CD4-positive, CD25-positive, alpha-beta regulatory T cell (primary cell): ENCODE data around the gene SBK2. TPM values are rescaled to one million over a fixed set of nuclear protein-coding genes. Genes with fewer than 3 reads are reported as not detected.
A peak's percentile ranks its signal among the peaks of the same experiment; 100 is the strongest.

Experiments used
- ATAC-seq, 2 donors: fragments of 150-1000 bp; cut with Tn5 transposase; one replicate each; pipeline ENCODE4 v1.10.0; 2021; ENCODE audit warnings: low read depth in 2 of 2, moderate number of reproducible peaks in 2 of 2, moderate library complexity in 1 of 2
- DNase-seq, 3 donors: peaks; one replicate each; pipeline versions ENCODE4 v3.0.0 to v3.0.0-alpha.2; 2012 to 2022; ENCODE audit warnings: mixed read lengths in 1 of 3
- H3K27ac ChIP-seq: one replicate; pipeline ENCODE4 v1.7.0; 2013; ENCODE audit warnings: mild to moderate bottlenecking, low read length; ENCODE audit not compliant: insufficient read depth, poor library complexity, severe bottlenecking
- H3K27me3 ChIP-seq: one replicate; pipeline ENCODE4 v1.7.0; 2013; ENCODE audit warnings: low read length; ENCODE audit not compliant: control insufficient read depth, insufficient read depth
- H3K36me3 ChIP-seq: one replicate; pipeline ENCODE4 v1.7.0; 2013; ENCODE audit warnings: mild to moderate bottlenecking, low read length, moderate library complexity; ENCODE audit not compliant: control insufficient read depth, insufficient read depth
- H3K4me1 ChIP-seq: 2 replicates; pipeline ENCODE4 v1.7.0; 2013; ENCODE audit warnings: mild to moderate bottlenecking, low read length; ENCODE audit not compliant: insufficient read depth, control insufficient read depth, poor library complexity, severe bottlenecking
- H3K4me3 ChIP-seq: one replicate; pipeline ENCODE4 v1.7.0; 2013; ENCODE audit warnings: low read depth, mild to moderate bottlenecking, low read length, moderate library complexity
- H3K9me3 ChIP-seq, 2 experiments: 1 replicate in 1 of 2; 2 replicates in 1 of 2; pipeline ENCODE4 v1.7.0; 2013; ENCODE audit warnings: low read length in 2 of 2, mild to moderate bottlenecking in 1 of 2, moderate library complexity in 1 of 2; ENCODE audit not compliant: control insufficient read depth in 2 of 2
- H3K27ac Mint-ChIP-seq, 3 donors: one replicate each; pipeline ENCODE4 v1.8.0; 2020 to 2022; ENCODE audit warnings: mild to moderate bottlenecking in 3 of 3, mixed read lengths in 3 of 3, moderate library complexity in 2 of 3
- H3K27me3 Mint-ChIP-seq: one replicate; pipeline ENCODE4 v1.8.0; 2022; ENCODE audit warnings: mild to moderate bottlenecking, mixed read lengths
- H3K36me3 Mint-ChIP-seq: one replicate; pipeline ENCODE4 v1.8.0; 2020; ENCODE audit warnings: mixed read lengths
- H3K4me1 Mint-ChIP-seq, 4 donors: one replicate each; pipeline ENCODE4 v1.8.0; 2020 to 2022; ENCODE audit warnings: mixed read lengths in 4 of 4, mild to moderate bottlenecking in 1 of 4
- H3K4me3 Mint-ChIP-seq, 4 donors: one replicate each; pipeline ENCODE4 v1.8.0; 2020 to 2022; ENCODE audit warnings: mild to moderate bottlenecking in 4 of 4, mixed read lengths in 4 of 4, moderate library complexity in 3 of 4
- H3K9me3 Mint-ChIP-seq, 7 donors: one replicate each; pipeline ENCODE4 v1.8.0; 2020 to 2022; ENCODE audit warnings: mixed read lengths in 7 of 7, mild to moderate bottlenecking in 3 of 7, moderate library complexity in 2 of 7
- polyA plus RNA-seq, 4 donors: library from polyadenylated mRNA; unstranded; fragments of 300-500 nt; fragmentation: Illumina TruSeq; gene quantifications; one replicate each; pipeline ENCODE4 v1.2.3, GENCODE V29; 2021
- total RNA-seq: library from RNA; stranded (reverse); gene quantifications from one replicate; pipeline ENCODE4 v1.2.3, GENCODE V29; 2022

SBK2 gene
- total and polyA plus RNA-seq, 5 donors from 2014 or later, result not detected

DNA sequence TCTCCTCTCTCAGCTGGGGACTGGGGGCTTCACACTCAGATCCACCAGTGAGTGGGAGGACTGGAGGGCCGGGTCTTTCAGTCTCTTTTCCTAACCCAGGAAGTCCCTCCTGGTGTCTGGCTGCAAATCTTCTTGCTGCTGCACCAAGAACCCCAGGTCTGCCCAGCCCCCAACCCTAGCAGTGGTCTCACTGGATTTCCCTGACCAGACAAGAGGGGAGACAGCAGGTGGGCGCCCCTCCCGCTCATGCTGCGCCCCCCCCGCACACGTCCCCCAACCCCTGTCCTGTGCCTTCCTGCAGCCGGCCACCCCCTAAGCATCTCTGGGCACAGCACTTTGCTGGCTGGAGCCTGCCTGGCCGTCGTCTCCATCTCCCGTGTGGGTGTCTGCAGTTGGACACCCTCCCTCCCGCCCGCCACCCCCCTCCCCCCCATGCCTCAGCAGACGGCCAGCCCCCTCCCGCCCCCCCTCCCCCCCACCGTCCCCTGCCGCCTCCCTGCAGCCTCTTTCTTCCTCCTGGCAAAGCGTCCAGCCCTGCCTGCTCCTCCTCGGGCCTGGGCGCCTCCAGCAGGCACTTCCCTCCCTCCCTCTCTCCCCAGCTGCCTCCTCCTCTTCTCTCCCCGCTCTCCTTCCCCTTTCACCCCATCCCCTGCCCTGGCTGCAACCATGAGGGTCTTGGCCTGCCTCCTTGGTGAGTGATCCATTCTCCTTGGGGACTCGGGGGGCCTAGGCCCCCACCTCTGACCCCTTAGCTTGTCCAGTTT is 48.8 kb downstream of the SBK2 start, which contains the start of gene SSC5D:
SSC5D (plus strand) TSS at position 513 of the 764 bp plus-strand sequence; CDS start at position 667, 154 bp downstream.
- H3K27ac Mint-ChIP-seq, result peak within 1 kb of the TSS in 2 of 3 donors; percentile 31 to 87
- Histone ChIP-seq H3K4me1 (peaks cover 21% of the 10 kb centered on the region), H3K4me3 (no peak within 1 kb of the TSS), H3K27ac (no peak within 1 kb of the TSS), H3K9me3 (no peaks in the 10 kb centered on the region), H3K36me3 (no peaks in the 10 kb centered on the region), H3K27me3 (no peaks in the 10 kb centered on the region)
- ATAC-seq (no peak), DNase-seq (no peak)
- H3K27me3 Mint-ChIP-seq, result no peaks in the 10 kb centered on the region
- no peaks in the 10 kb centered on the region for H3K9me3 Mint-ChIP-seq
- H3K36me3 Mint-ChIP-seq, result no peaks in the 10 kb centered on the region
- H3K4me1 Mint-ChIP-seq, result peaks cover 0 to 8% (median 3%) of the 10 kb centered on the region in 4 donors
- peak within 1 kb of the TSS in 3 of 4 donors; percentile 39 to 93 (median 56) for H3K4me3 Mint-ChIP-seq

DNA sequence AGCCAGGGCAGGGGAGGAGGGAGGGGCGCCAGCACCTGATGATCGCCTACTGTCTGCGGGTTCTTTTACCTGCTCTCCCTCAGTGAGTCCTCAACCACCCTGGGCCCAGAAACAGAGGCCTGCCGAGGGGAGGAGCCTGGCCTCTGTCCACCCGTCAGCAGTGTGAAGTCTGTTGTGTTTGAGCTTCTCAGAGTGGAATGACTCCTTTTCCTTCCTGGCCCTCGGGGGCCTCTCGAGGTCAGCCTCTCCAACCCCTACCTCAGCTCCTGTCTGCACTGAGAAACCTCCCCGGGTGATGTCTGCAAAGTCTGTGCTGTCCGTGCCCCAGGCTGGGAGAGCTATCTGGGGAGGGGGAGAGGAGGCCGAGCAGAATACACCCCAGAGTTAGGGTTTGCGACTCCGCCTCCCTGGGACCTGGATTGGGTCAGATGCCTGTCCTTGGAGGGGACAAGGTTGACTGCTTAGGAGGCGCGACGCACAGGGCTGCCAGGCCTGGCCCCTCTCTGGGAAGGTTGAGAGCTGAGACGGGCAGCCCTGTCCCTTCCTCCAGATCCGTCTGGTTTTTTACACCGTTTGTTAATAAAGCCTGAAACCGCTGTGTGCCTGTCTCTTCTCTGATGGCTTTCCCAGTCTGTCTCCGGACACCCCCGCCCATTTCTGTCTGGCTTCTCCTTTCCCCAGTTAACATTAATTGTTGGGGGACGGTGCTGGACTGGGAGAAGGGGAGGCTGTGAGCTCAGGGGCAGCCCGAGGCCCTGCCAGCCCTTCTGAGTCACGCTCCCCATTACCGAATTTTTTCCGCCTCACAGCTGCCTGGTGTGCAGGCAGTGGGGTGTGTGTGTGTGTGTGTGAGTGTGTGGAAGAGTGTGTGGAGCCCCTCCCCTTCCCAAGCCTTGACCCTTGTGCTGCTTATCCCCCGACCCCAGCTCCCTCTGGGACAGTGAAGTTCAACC is 49.7 kb downstream of the SBK2 start:
- Mint-ChIP-seq H3K36me3 (no peaks in the 10 kb centered on the region), H3K4me3 (peak overlapping the region; percentile 39 to 74 (median 51)), H3K27ac (peak overlapping the region in 2 of 3 donors; percentile 31 to 87), H3K27me3 (no peaks in the 10 kb centered on the region), H3K9me3 (no peaks in the 10 kb centered on the region), H3K4me1 (peaks cover 0 to 8% (median 3%) of the 10 kb centered on the region in 4 donors)
- Histone ChIP-seq H3K4me3 (no peak overlapping the region), H3K9me3 (no peaks in the 10 kb centered on the region), H3K27me3 (no peaks in the 10 kb centered on the region), H3K27ac (no peak overlapping the region), H3K36me3 (no peaks in the 10 kb centered on the region), H3K4me1 (peaks cover 21% of the 10 kb centered on the region)
- DNase-seq, result peak in 1 of 3 donors; percentile 18
- ATAC-seq, result peak in 1 of 2 donors; percentile 14

- Histone ChIP-seq H3K27me3 (no peaks in the 10 kb centered on the region), H3K4me1 (peaks cover 21% of the 10 kb centered on the region), H3K27ac (no peak overlapping the region), H3K9me3 (no peaks in the 10 kb centered on the region), H3K36me3 (no peaks in the 10 kb centered on the region), H3K4me3 (no peak overlapping the region)
- no peak for DNase-seq
- Mint-ChIP-seq H3K9me3 (no peaks in the 10 kb centered on the region), H3K27ac (peak overlapping the region; percentile 38 to 92 (median 91)), H3K36me3 (no peaks in the 10 kb centered on the region), H3K4me3 (peak overlapping the region; percentile 67 to 90 (median 85)), H3K27me3 (no peaks in the 10 kb centered on the region), H3K4me1 (peaks cover 0 to 8% (median 3%) of the 10 kb centered on the region in 4 donors)
- ATAC-seq, result no peak
Measured at GRCh38 chr19:55486043-55486970, 50.6 kb downstream of the SBK2 start.

DNA sequence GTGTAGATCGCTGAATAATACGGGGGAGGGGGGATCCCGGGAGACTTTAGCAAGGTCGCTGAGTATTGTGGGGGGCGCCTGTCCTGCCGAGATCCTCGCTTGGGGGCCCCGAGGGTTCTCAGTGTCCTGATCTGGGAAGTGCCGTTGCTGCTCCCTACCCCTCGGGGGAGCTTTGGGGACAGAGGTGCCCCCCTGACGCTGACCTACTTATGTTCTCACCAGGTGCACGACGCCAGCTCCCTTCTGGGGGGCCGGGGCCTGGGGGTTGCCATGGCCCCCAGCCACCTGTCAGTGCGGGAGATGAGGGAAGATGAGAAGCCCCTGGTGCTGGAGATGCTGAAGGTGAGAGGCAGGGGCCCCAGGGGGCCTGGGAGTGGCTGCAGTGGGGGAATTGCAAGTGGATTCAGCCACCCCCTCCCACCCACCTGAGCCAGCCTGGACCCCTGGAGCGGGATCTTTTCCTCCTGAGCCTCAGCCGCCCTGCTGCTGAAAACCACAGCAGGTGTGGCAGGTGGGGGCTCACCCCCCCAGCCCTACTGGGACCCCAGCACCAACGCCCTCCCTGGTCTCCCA is 51.4 kb downstream of the SBK2 start:
- no peak for ATAC-seq
- H3K9me3 ChIP-seq, result no peaks in the 10 kb centered on the region
- H3K27me3 Mint-ChIP-seq, result no peaks in the 10 kb centered on the region
- H3K4me3 Mint-ChIP-seq, result peak overlapping the region; percentile 82 to 90 (median 86)
- no peaks in the 10 kb centered on the region for H3K9me3 Mint-ChIP-seq
- no peaks in the 10 kb centered on the region for H3K36me3 Mint-ChIP-seq
- H3K27me3 ChIP-seq, result no peaks in the 10 kb centered on the region
- H3K36me3 ChIP-seq, result no peaks in the 10 kb centered on the region
- peaks cover 0 to 10% (median 3%) of the 10 kb centered on the region in 4 donors for H3K4me1 Mint-ChIP-seq
- H3K4me3 ChIP-seq, result no peak overlapping the region
- peak overlapping the region; percentile 56 to 92 (median 91) for H3K27ac Mint-ChIP-seq
- peaks cover 21% of the 10 kb centered on the region for H3K4me1 ChIP-seq
- peak overlapping the region; percentile 76 for H3K27ac ChIP-seq
- DNase-seq, result no peak

GRCh38 chr19:55484593-55485438 is 52.1 kb downstream of the SBK2 start, which contains the start of gene NAT14:
TSS of gene NAT14 (plus strand) at chr19:55485188. CDS start at chr19:55485709, 521 bp downstream.
- no peaks in the 10 kb centered on the region for H3K9me3 ChIP-seq
- H3K4me1 ChIP-seq, result peaks cover 21% of the 10 kb centered on the region
- H3K9me3 Mint-ChIP-seq, result no peaks in the 10 kb centered on the region
- H3K4me3 ChIP-seq, result no peak within 1 kb of the TSS
- no peaks in the 10 kb centered on the region for H3K27me3 ChIP-seq
- ATAC-seq (peak; percentile 67 to 68), DNase-seq (peak; percentile 63 to 71 (median 66))
- H3K36me3 Mint-ChIP-seq, result peaks cover 2% of the 10 kb centered on the region
- peak within 1 kb of the TSS; percentile 76 for H3K27ac ChIP-seq
- peak within 1 kb of the TSS; percentile 56 to 92 (median 91) for H3K27ac Mint-ChIP-seq
- H3K36me3 ChIP-seq, result no peaks in the 10 kb centered on the region
- H3K27me3 Mint-ChIP-seq, result no peaks in the 10 kb centered on the region
- peaks cover 0 to 14% (median 5%) of the 10 kb centered on the region in 4 donors for H3K4me1 Mint-ChIP-seq
- H3K4me3 Mint-ChIP-seq, result peak within 1 kb of the TSS; percentile 82 to 90 (median 86)

- H3K9me3 Mint-ChIP-seq, result no peaks in the 10 kb centered on the region
- ATAC-seq (no peak), DNase-seq (no peak)
- H3K27me3 Mint-ChIP-seq, result no peaks in the 10 kb centered on the region
- peaks cover 5% of the 10 kb centered on the region for H3K36me3 Mint-ChIP-seq
- no peaks in the 10 kb centered on the region for H3K27me3 ChIP-seq
- H3K27ac Mint-ChIP-seq, result no peak overlapping the region
- no peaks in the 10 kb centered on the region for H3K36me3 ChIP-seq
- no peak overlapping the region for H3K4me3 ChIP-seq
- H3K9me3 ChIP-seq, result no peaks in the 10 kb centered on the region
- H3K4me1 Mint-ChIP-seq, result peaks cover 0 to 22% (median 11%) of the 10 kb centered on the region in 4 donors
- peak overlapping the region; percentile 76 for H3K27ac ChIP-seq
- peaks cover 21% of the 10 kb centered on the region for H3K4me1 ChIP-seq
- H3K4me3 Mint-ChIP-seq, result peak overlapping the region; percentile 48 to 88 (median 77)
Measured at GRCh38 chr19:55483706-55484592, 53.0 kb downstream of the SBK2 start.
